Parathyroid adenoma (tissue), 2 donors: ENCODE results near the gene GUCA2B.

Experiments
- H2AFZ ChIP-seq: fragments of 300-600 bp; sonication (generic); one replicate; pipeline ENCODE4 v1.7.0; 2017; ENCODE audit warnings: antibody characterized with exemption, mild to moderate bottlenecking
- H3K27ac ChIP-seq: fragments of 300-600 bp; sonication (generic); one replicate; pipeline ENCODE4 v1.7.0; 2017
- H3K27me3 ChIP-seq: fragments of 300-600 bp; sonication (generic); one replicate; pipeline ENCODE4 v1.7.0; 2017; ENCODE audit warnings: low read length; ENCODE audit not compliant: control insufficient read depth, insufficient read depth
- H3K36me3 ChIP-seq: fragments of 300-600 bp; sonication (generic); one replicate; pipeline ENCODE4 v1.7.0; 2017; ENCODE audit warnings: low read length; ENCODE audit not compliant: control insufficient read depth, insufficient read depth
- H3K4me1 ChIP-seq: fragments of 300-600 bp; sonication (generic); one replicate; pipeline ENCODE4 v1.7.0; 2017; ENCODE audit warnings: control low read depth
- H3K4me2 ChIP-seq: fragments of 300-600 bp; sonication (generic); one replicate; pipeline ENCODE4 v1.7.0; 2017; ENCODE audit warnings: low read length
- H3K4me3 ChIP-seq: fragments of 300-600 bp; sonication (generic); one replicate; pipeline ENCODE4 v1.7.0; 2017; ENCODE audit warnings: low read depth, low read length
- H3K79me2 ChIP-seq: fragments of 300-600 bp; sonication (generic); one replicate; pipeline ENCODE4 v1.7.0; 2017; ENCODE audit warnings: control low read depth
- H3K9ac ChIP-seq: fragments of 300-600 bp; sonication (generic); one replicate; pipeline ENCODE4 v1.7.0; 2017; ENCODE audit warnings: mild to moderate bottlenecking
- H3K9me3 ChIP-seq: fragments of 300-600 bp; sonication (generic); one replicate; pipeline ENCODE4 v1.7.0; 2017; ENCODE audit warnings: low read length; ENCODE audit not compliant: control insufficient read depth
- TF ChIP-seq, protein P1 (sequence below): fragments of 300-600 bp; sonication (generic); IDR thresholded peaks from one replicate; pipeline ENCODE4 v1.7.0; 2017; ENCODE audit warnings: antibody characterized with exemption, mild to moderate bottlenecking
- donor health status: primary hyperparathyroidism.

GUCA2B gene

DNA sequence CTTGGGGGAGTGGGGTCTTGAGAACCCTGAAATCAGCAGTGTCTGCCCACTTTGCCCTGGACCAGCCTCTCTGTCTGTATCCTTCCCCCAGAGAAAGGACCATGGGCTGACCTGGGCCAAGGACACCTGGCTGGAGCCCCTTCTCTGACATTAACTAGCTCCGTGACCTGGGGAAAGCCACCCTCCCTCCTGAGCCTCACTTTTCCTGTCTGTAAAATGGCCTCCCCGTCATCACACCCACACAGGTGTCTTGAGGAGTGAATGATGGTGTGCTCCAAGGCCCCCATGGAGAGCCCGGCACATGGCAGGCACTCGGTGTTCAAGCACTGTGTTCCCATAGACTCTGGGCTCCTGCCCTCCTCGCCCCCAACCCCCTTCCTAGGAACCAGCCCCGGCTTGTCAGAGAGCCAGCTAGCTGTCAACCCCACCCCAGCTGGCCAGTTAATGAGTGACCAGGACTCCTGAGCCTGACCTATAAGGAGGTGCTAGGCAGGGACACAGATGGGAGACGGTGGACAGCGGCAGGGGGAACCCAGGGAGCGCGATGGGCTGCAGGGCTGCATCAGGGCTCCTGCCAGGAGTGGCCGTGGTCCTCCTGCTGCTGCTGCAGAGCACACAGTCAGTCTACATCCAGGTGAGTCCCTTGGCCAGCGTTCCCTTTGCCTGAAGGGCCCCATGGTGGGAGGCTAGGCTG is at the start of gene GUCA2B:
GUCA2B (plus strand) TSS at position 504 of the 694 bp plus-strand sequence; CDS start at position 545, 41 bp downstream.
- Histone ChIP-seq H2AFZ (no peak within 1 kb of the TSS), H3K4me2 (no peak within 1 kb of the TSS), H3K9me3 (no peaks in the 10 kb centered on the region), H3K27ac (no peak within 1 kb of the TSS), H3K79me2 (no peaks in the 10 kb centered on the region), H3K36me3 (no peaks in the 10 kb centered on the region), H3K9ac (no peak within 1 kb of the TSS), H3K4me3 (no peak within 1 kb of the TSS), H3K27me3 (no peaks in the 10 kb centered on the region), H3K4me1 (no peaks in the 10 kb centered on the region)
- TF ChIP-seq, protein P1, sequence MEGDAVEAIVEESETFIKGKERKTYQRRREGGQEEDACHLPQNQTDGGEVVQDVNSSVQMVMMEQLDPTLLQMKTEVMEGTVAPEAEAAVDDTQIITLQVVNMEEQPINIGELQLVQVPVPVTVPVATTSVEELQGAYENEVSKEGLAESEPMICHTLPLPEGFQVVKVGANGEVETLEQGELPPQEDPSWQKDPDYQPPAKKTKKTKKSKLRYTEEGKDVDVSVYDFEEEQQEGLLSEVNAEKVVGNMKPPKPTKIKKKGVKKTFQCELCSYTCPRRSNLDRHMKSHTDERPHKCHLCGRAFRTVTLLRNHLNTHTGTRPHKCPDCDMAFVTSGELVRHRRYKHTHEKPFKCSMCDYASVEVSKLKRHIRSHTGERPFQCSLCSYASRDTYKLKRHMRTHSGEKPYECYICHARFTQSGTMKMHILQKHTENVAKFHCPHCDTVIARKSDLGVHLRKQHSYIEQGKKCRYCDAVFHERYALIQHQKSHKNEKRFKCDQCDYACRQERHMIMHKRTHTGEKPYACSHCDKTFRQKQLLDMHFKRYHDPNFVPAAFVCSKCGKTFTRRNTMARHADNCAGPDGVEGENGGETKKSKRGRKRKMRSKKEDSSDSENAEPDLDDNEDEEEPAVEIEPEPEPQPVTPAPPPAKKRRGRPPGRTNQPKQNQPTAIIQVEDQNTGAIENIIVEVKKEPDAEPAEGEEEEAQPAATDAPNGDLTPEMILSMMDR, result no peak

DNA sequence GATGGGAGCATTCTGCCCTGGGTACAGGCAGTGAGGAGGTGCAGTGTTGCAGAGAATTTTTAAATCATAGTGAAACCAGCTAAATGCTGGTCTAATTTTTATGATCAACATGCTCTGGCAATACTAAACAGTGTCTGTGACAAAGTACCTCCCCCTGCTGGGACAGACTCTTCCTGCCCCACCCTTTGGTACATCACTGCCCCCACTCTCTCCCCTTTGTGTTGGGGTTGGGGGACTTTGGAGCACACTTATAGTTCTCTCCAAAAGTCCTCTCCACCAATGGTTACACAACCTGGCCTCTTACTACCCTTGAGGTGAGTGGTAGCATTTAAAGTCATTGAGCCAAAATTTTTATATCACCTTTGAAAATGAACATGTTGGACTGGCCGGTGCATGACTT is 48.2 kb upstream of the GUCA2B start:
- Histone ChIP-seq H3K4me3 (no peak overlapping the region), H3K27me3 (no peaks in the 10 kb centered on the region), H2AFZ (no peak overlapping the region), H3K4me1 (no peaks in the 10 kb centered on the region), H3K9me3 (no peaks in the 10 kb centered on the region), H3K27ac (no peak overlapping the region), H3K9ac (no peak overlapping the region), H3K36me3 (no peaks in the 10 kb centered on the region), H3K4me2 (no peak overlapping the region), H3K79me2 (no peaks in the 10 kb centered on the region)
- TF ChIP-seq, protein P1, result no peak

DNA sequence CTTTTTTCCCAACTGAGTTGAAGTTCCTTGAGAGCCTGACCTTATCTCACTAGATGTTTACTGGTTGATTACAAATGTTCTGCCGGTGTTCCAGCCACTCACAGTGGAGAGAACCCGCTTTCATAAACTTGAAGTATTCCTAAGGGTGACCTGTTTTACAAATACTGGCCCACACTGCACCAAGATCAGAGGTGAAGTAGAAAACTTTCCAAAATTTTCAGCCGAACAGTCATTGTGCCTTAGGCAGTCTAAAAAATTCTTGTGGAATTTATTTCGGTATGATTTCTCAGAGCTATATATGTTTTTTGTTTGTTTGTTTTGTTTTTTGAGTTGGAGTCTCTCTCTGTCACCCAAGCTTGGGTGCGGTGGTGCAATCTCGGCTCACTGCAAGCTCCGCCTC is 44.9 kb upstream of the GUCA2B start:
- H3K79me2 ChIP-seq, result no peaks in the 10 kb centered on the region
- TF ChIP-seq, protein P1, result no peak
- no peak overlapping the region for H3K27ac ChIP-seq
- no peak overlapping the region for H3K4me2 ChIP-seq
- no peak overlapping the region for H3K4me3 ChIP-seq
- no peaks in the 10 kb centered on the region for H3K4me1 ChIP-seq
- no peaks in the 10 kb centered on the region for H3K9me3 ChIP-seq
- H3K9ac ChIP-seq, result no peak overlapping the region
- no peak overlapping the region for H2AFZ ChIP-seq
- no peaks in the 10 kb centered on the region for H3K36me3 ChIP-seq
- no peaks in the 10 kb centered on the region for H3K27me3 ChIP-seq

DNA sequence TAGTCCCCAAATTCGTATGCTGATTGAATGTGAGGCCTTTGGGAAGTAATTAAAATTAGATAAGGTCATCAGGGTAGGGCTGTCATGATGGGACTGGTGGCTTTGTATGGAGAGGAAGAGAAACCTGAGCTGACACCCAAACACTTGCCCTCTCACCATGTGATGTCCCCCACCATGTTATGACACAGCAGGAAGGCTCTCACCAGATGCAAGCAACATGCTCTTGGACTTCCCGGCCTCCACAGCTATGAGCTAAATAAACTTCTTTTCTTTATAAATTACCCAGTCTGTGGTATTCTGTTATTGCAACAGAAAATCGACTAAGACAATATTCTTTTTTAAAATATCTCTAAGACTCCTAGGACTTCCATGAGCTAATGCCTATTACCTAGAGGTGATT is 43.6 kb upstream of the GUCA2B start:
- TF ChIP-seq, protein P1, result no peak
- Histone ChIP-seq H3K4me3 (no peak overlapping the region), H3K27me3 (no peaks in the 10 kb centered on the region), H3K36me3 (no peaks in the 10 kb centered on the region), H3K9me3 (no peaks in the 10 kb centered on the region), H3K4me1 (no peaks in the 10 kb centered on the region), H3K79me2 (no peaks in the 10 kb centered on the region), H3K27ac (no peak overlapping the region), H3K4me2 (no peak overlapping the region), H3K9ac (no peak overlapping the region), H2AFZ (no peak overlapping the region)

DNA sequence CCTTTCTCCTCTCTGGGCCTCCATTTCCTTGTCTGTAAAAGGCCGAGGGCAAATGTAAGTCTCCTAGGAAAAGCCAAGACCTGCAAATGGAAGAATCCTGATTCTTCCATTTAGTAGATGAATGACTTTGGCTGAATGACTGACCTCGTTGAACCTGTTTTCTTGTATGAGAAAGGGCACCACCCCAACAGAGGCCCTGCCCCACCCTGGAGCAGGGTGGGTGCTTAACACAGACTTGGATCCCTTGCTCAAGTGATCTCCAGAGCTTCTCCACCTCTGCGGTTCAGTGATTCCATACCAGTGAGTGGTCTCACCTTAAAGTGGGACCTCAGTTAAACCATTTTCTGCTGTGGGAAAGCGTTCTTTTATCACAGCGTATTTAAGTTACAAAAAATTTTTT is 39.0 kb upstream of the GUCA2B start:
- no peak overlapping the region for H3K4me3 ChIP-seq
- no peak overlapping the region for H3K4me2 ChIP-seq
- H3K27me3 ChIP-seq, result no peaks in the 10 kb centered on the region
- no peaks in the 10 kb centered on the region for H3K4me1 ChIP-seq
- no peaks in the 10 kb centered on the region for H3K36me3 ChIP-seq
- no peak overlapping the region for H2AFZ ChIP-seq
- H3K27ac ChIP-seq, result no peak overlapping the region
- TF ChIP-seq, protein P1, result no peak
- no peaks in the 10 kb centered on the region for H3K9me3 ChIP-seq
- H3K9ac ChIP-seq, result no peak overlapping the region
- H3K79me2 ChIP-seq, result no peaks in the 10 kb centered on the region
